ENCODE data around the gene NCOA3. TPM values are rescaled to one million over a fixed set of nuclear protein-coding genes. Genes with fewer than 3 reads are reported as not detected.

Gene NCOA3
- total RNA-seq, 3 donors from 2014 or later, result 40.6 to 57.1 (median 45.1) TPM

DNA sequence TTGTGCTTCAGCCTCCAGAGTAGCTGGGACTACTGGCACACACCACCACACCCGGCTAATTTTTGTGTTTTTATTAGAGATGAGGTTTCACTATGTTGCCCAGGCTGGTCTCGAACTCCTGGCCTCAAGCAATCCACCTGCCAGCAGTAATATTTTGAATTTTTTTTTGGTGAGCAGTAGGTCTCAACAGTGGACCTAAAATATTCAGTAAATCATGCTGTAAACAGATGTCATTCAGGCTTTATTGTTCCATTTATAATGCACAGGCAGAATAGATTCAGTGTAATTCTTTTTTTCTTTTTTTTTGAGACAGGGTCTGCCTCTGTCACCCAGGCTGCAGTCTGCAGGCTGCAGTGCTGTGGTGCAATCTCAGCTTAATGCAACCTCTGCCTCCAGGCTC, 69.7 kb downstream of the NCOA3 start:
- peaks cover 3 to 5% of the 10 kb centered on the region in 2 donors for H3K4me1 ChIP-seq
- peaks cover 9 to 13% of the 10 kb centered on the region in 2 donors for H3K9me3 ChIP-seq
- no peak overlapping the region for H3K27ac ChIP-seq

DNA sequence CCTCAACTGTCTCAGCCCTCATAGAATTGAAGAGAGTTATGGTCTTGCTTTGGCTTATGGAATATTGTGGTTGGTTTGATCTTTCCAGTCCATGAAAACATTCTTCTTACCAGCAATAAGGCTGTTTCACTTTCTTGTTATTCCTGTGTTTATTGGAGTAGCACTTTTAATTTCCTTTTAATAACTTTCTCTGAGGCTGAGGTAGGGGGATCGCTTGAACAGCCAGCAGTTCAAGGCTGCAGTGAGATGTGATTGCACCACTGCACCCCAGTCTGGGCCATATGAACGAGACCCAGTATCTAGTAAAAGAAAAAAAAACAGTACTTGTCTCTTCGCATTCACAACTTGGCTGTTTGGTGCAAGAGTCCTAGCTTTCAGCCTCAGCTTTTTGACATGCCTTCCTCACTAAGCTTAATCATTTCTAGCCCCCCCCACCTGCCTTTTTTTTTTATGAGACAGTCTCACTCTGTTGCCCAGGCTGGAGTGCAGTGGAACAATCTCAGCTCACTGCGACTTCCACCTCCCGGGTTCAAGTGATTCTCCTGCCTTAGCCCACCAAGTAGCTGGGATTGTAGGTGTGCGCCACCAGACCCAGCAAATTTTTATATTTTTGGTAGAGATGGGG, 70.5 kb downstream of the NCOA3 start:
- no peak for DNase-seq (ENCODE audit: low spot score in 2 of 2)
- intact Hi-C loops (cut with DNase I; ENCODE audit: low total_unique reads), result no loop called here
- H3K27ac ChIP-seq, result no peak overlapping the region
- no peak for TF ChIP-seq POLR2A (IDR thresholded peaks at IDR 0.05)
- no peak for TF ChIP-seq POLR2AphosphoS5 (IDR thresholded peaks at IDR 0.05)
- TF ChIP-seq, protein P1, sequence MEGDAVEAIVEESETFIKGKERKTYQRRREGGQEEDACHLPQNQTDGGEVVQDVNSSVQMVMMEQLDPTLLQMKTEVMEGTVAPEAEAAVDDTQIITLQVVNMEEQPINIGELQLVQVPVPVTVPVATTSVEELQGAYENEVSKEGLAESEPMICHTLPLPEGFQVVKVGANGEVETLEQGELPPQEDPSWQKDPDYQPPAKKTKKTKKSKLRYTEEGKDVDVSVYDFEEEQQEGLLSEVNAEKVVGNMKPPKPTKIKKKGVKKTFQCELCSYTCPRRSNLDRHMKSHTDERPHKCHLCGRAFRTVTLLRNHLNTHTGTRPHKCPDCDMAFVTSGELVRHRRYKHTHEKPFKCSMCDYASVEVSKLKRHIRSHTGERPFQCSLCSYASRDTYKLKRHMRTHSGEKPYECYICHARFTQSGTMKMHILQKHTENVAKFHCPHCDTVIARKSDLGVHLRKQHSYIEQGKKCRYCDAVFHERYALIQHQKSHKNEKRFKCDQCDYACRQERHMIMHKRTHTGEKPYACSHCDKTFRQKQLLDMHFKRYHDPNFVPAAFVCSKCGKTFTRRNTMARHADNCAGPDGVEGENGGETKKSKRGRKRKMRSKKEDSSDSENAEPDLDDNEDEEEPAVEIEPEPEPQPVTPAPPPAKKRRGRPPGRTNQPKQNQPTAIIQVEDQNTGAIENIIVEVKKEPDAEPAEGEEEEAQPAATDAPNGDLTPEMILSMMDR (IDR thresholded peaks at IDR 0.05), result no peak
- H3K36me3 ChIP-seq, result no peaks in the 10 kb centered on the region
- H3K27me3 ChIP-seq, result no peaks in the 10 kb centered on the region
- H3K9me3 ChIP-seq, result peaks cover 9 to 13% of the 10 kb centered on the region in 2 donors
- no peak overlapping the region for H3K4me3 ChIP-seq
- H3K4me1 ChIP-seq, result peaks cover 3 to 8% of the 10 kb centered on the region in 2 donors

More for the DNA sequence above, 69.7 kb downstream of the NCOA3 start:
- no peak overlapping the region for H3K4me3 ChIP-seq
- no peaks in the 10 kb centered on the region for H3K27me3 ChIP-seq
- no peak for DNase-seq (ENCODE audit: low spot score in 2 of 2)
- H3K36me3 ChIP-seq, result no peaks in the 10 kb centered on the region
- intact Hi-C loops (cut with DNase I; ENCODE audit: low total_unique reads), result no loop called here
- TF ChIP-seq, protein P1 (IDR thresholded peaks at IDR 0.05), result no peak
- TF ChIP-seq POLR2A (IDR thresholded peaks at IDR 0.05) (no peak), POLR2AphosphoS5 (IDR thresholded peaks at IDR 0.05) (no peak)

DNA sequence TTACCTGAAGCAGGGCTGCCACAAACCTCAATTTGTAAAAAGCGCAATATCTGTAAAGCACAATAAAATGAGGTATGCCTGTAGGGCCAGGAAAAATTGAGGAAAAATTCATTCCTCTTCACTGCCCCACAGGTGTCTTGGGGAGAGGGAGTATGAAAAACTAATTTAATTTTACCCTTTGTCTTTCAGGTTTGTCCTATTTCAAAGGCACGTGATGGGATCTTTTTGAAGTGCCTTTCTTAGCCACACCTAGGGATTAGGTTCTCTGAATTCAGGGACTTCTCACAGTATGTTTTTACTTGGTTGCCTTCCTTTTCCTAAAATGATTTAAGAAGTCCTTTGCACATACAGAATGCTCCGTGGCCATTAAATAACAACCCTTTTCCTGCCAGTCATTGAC, 71.9 kb downstream of the NCOA3 start:
- Histone ChIP-seq H3K4me1 (peaks cover 3 to 13% of the 10 kb centered on the region in 2 donors), H3K27me3 (no peaks in the 10 kb centered on the region), H3K27ac (peak overlapping the region in 1 of 2 donors; percentile 17), H3K9me3 (peaks cover 9 to 13% of the 10 kb centered on the region in 2 donors), H3K4me3 (no peak overlapping the region), H3K36me3 (no peaks in the 10 kb centered on the region)
- TF ChIP-seq, protein P1 (IDR thresholded peaks at IDR 0.05), result no peak
- TF ChIP-seq POLR2AphosphoS5 (IDR thresholded peaks at IDR 0.05) (no peak), POLR2A (IDR thresholded peaks at IDR 0.05) (no peak)
- intact Hi-C loops (cut with DNase I; ENCODE audit: low total_unique reads), result no loop called here
- no peak for DNase-seq (ENCODE audit: low spot score in 2 of 2)

DNA sequence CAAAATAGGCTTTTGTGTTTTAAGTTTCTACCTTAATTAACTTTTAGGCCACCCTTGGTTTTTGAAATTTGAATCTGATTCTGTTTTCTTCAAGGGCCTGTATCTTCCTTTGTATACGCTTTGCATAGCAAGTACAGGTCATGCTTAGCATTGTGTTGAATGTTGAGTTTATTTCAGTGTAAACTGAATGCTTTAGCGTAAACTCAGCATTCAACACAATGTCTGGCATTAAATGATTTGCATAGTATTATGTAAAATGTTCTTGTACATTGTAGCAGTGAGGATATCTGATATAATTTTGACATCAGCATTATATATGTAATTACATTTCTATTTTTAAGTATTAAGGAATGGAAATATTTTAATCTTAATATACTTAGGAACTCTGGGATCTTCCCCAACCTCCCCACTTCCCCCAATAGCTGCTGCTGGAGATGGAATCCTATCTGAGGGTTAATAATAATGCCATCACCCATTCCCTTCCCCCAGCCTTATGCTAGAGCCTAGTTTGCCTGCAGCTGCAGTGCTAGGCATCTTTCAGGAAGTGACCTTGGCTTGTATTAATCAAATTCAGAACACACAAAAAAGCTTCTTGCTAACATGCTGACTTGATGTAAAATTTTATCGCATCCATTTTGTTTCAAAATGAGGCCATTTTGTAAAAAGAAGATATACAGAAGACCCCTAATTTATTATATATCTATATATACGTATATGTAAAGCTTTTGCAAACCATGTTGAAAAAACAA, 73.1 kb downstream of the NCOA3 start:
- peaks cover 9 to 13% of the 10 kb centered on the region in 2 donors for H3K9me3 ChIP-seq
- TF ChIP-seq, protein P1 (IDR thresholded peaks at IDR 0.05), result no peak
- TF ChIP-seq POLR2AphosphoS5 (IDR thresholded peaks at IDR 0.05), result no peak
- TF ChIP-seq POLR2A (IDR thresholded peaks at IDR 0.05), result no peak
- H3K27ac ChIP-seq, result no peak overlapping the region
- no peak for DNase-seq (ENCODE audit: low spot score in 2 of 2)
- intact Hi-C loops (cut with DNase I; ENCODE audit: low total_unique reads), result no loop called here
- H3K4me1 ChIP-seq, result peaks cover 3 to 23% of the 10 kb centered on the region in 2 donors
- no peak overlapping the region for H3K4me3 ChIP-seq
- no peaks in the 10 kb centered on the region for H3K36me3 ChIP-seq
- no peaks in the 10 kb centered on the region for H3K27me3 ChIP-seq

DNA sequence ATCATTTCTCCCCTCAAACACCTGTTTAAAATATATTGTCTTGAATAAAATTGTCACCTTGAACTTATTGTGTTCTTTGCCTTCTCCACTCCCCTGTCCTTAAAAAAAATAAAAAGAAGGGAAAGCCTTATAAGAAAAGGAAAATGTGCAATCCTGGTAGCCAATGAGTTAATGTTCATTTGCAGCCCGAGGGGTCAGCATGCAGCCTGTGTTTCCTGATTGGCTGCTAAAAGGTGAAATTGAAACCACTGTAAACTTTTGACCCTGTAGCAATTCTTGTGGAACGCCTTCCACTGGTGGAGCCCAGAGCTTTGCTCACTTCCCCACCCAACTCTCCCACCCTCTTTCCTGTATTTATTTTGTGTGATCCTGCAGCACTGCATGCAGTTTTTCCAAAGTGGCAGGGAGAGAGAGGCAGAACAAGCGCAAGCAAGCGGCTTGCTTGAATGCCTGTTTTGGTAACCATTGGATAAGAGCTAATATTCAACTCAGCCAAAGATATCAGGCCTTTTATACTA, 74.9 kb downstream of the NCOA3 start:
- intact Hi-C loops (cut with DNase I; ENCODE audit: low total_unique reads), result no loop called here
- DNase-seq (ENCODE audit: low spot score in 2 of 2), result peak in 1 of 2 donors; percentile 36
- peak in 2 of 3 donors; percentile 10 to 26 for TF ChIP-seq POLR2AphosphoS5 (IDR thresholded peaks at IDR 0.05)
- TF ChIP-seq, protein P1 (IDR thresholded peaks at IDR 0.05), result no peak
- TF ChIP-seq POLR2A (IDR thresholded peaks at IDR 0.05), result no peak

More for the DNA sequence above, 74.9 kb downstream of the NCOA3 start:
- H3K9me3 ChIP-seq, result peaks cover 5% of the 10 kb centered on the region in 2 donors
- H3K4me1 ChIP-seq, result peaks cover 3 to 27% of the 10 kb centered on the region in 2 donors
- peak overlapping the region; percentile 20 to 31 for H3K27ac ChIP-seq
- no peaks in the 10 kb centered on the region for H3K36me3 ChIP-seq
- H3K27me3 ChIP-seq, result no peaks in the 10 kb centered on the region
- peak overlapping the region in 2 of 3 donors; percentile 17 to 47 for H3K4me3 ChIP-seq
